GM21367 (cell line): ENCODE data around the gene MACROD2.

Experiments used
- ATAC-seq: cut with Tn5 transposase; IDR thresholded peaks from one replicate; pipeline ENCODE4 v1.9.1; 2021; ENCODE audit not compliant: unreplicated experiment

The MACROD2 gene

GRCh38 chr20:14888134-14888533, 892.8 kb downstream of the MACROD2 start:
- no peak for ATAC-seq

- ATAC-seq: no peak
Measured at GRCh38 chr20:14889496-14890255, 894.4 kb downstream of the MACROD2 start.

GRCh38 chr20:14890713-14891112, 895.4 kb downstream of the MACROD2 start:
- no peak for ATAC-seq

- no peak for ATAC-seq
Measured at GRCh38 chr20:14892782-14893181, 897.5 kb downstream of the MACROD2 start.

- no peak for ATAC-seq
Measured at GRCh38 chr20:14896569-14896968, 901.3 kb downstream of the MACROD2 start.

- ATAC-seq: no peak
Measured at GRCh38 chr20:14897608-14898007, 902.3 kb downstream of the MACROD2 start.

GRCh38 chr20:14902432-14903089, 907.2 kb downstream of the MACROD2 start:
- peak; percentile 93 for ATAC-seq

GRCh38 chr20:14906908-14907434, 911.7 kb downstream of the MACROD2 start:
- ATAC-seq: no peak

- ATAC-seq: no peak
Measured at GRCh38 chr20:14910126-14910525, 914.8 kb downstream of the MACROD2 start.

GRCh38 chr20:14913896-14914620, 918.7 kb downstream of the MACROD2 start:
- ATAC-seq: no peak

- no peak for ATAC-seq
Measured at GRCh38 chr20:14914633-14915032, 919.3 kb downstream of the MACROD2 start.

GRCh38 chr20:14915356-14915755, 920.0 kb downstream of the MACROD2 start:
- ATAC-seq: no peak

- no peak for ATAC-seq
Measured at GRCh38 chr20:14916360-14916920, 921.1 kb downstream of the MACROD2 start.

GRCh38 chr20:14918281-14918680, 923.0 kb downstream of the MACROD2 start:
- ATAC-seq: no peak

- ATAC-seq: no peak
Measured at GRCh38 chr20:14918976-14919375, 923.7 kb downstream of the MACROD2 start.

GRCh38 chr20:14919501-14920081, 924.3 kb downstream of the MACROD2 start:
- ATAC-seq: no peak

- ATAC-seq: no peak
Measured at GRCh38 chr20:14921513-14921912, 926.2 kb downstream of the MACROD2 start.

GRCh38 chr20:14922503-14923267, 927.4 kb downstream of the MACROD2 start:
- ATAC-seq: no peak

GRCh38 chr20:14924433-14924832, 929.1 kb downstream of the MACROD2 start:
- no peak for ATAC-seq

GRCh38 chr20:14925300-14925699, 930.0 kb downstream of the MACROD2 start:
- no peak for ATAC-seq
